ENCODE results near the gene PPP2R3A. TPM values are rescaled to one million over a fixed set of nuclear protein-coding genes. Genes with fewer than 3 reads are reported as not detected.

Gene PPP2R3A
- total RNA-seq, 4 donors from 2014 or later = 6.8 to 9.6 (median 8.2) TPM

DNA sequence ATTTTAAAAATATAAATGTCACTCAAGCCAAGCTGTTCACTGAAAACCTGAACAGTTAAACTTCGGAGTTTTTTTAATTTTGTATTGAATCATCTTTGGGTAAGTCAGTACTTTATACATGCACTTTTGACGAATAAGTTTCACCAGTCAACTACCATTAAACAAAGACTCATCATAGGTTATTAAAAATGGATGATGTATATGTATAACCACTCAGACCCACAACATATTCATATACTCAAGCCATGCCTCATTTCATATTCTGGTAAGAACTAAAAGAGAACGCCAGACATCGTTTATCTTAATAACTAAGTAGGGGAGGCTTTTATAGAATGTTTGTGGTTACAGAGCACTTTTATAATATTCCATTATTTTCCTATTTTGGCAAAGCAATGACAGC, 212.3 kb downstream of the PPP2R3A start:
- DNase-seq (ENCODE audit: low spot score) (no peak), ATAC-seq (ENCODE audit: low FRiP score) (no peak)
- TF ChIP-seq, protein P1, sequence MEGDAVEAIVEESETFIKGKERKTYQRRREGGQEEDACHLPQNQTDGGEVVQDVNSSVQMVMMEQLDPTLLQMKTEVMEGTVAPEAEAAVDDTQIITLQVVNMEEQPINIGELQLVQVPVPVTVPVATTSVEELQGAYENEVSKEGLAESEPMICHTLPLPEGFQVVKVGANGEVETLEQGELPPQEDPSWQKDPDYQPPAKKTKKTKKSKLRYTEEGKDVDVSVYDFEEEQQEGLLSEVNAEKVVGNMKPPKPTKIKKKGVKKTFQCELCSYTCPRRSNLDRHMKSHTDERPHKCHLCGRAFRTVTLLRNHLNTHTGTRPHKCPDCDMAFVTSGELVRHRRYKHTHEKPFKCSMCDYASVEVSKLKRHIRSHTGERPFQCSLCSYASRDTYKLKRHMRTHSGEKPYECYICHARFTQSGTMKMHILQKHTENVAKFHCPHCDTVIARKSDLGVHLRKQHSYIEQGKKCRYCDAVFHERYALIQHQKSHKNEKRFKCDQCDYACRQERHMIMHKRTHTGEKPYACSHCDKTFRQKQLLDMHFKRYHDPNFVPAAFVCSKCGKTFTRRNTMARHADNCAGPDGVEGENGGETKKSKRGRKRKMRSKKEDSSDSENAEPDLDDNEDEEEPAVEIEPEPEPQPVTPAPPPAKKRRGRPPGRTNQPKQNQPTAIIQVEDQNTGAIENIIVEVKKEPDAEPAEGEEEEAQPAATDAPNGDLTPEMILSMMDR (IDR thresholded peaks at IDR 0.05) = no peak

DNA sequence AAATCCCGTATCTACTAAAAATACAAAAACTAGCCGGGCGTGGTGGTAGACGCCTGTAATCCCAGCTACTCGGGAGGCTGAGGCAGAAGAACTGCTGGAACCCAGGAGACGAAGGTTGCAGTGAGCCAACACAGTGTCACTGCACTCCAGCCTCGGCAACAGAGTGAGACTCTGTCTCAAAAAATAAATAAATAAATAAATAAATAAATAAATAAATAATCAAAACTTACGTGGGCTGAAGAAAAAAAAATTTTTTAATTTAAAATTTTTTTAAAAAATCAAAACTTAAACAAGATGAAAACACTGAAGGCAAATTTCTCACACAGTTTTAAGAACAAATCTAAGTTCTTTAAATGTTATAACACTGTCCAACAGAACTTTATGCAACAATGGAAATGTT, 216.2 kb downstream of the PPP2R3A start:
- no peak for DNase-seq (ENCODE audit: low spot score)

GRCh38 chr3:136184703-136185102, 219.2 kb downstream of the PPP2R3A start:
- ATAC-seq (ENCODE audit: low FRiP score) (no peak), DNase-seq (ENCODE audit: low spot score) (no peak)
- TF ChIP-seq, protein P1 (IDR thresholded peaks at IDR 0.05) = no peak

More for the DNA sequence above, 216.2 kb downstream of the PPP2R3A start:
- ATAC-seq (ENCODE audit: low FRiP score) = no peak
- TF ChIP-seq, protein P1 (IDR thresholded peaks at IDR 0.05) = no peak

- TF ChIP-seq, protein P1 (IDR thresholded peaks at IDR 0.05) = no peak
- DNase-seq (ENCODE audit: low spot score) (no peak), ATAC-seq (ENCODE audit: low FRiP score) (no peak)
Observed at GRCh38 chr3:136186344-136186743, 220.8 kb downstream of the PPP2R3A start.

DNA sequence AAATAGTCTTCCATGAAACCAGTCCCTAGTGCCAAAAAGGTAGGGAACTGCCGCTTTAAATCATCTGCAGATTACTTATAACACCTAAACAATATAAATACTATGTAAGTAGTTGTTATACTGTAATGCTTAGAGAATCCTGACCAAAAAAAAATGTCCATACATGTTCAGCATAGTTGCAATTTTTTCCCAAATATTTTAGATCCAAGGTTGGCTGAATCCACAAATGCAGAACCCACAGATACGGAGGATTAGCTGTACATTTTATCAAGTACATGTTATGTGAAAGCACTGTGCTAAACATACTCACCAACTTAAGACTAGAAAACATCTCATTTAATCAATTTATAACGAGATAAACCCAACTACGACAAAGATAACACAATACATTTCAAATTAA, 221.3 kb downstream of the PPP2R3A start:
- no peak for DNase-seq (ENCODE audit: low spot score)
- ATAC-seq (ENCODE audit: low FRiP score) = no peak
- TF ChIP-seq, protein P1 (IDR thresholded peaks at IDR 0.05) = no peak

DNA sequence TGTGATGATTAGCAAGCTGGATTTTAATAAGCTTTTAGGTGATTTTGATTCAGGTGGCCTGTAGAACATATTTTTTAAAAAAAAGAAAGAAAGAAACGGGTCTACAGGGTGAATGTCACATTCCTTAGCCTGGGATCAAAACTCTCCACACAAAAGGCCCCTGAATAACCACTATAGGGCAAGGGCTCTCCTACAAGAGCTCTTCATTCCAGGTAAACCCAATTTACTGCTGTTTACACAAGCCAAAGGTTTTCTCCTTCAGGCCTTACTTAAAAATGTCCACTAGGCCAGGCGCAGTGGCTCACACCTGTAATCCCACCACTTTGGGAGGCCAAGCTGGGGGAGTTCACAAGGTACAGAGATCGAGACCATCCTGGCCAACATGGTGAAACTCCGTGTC, 222.3 kb downstream of the PPP2R3A start:
- TF ChIP-seq, protein P1 (IDR thresholded peaks at IDR 0.05) = no peak
- no peak for ATAC-seq (ENCODE audit: low FRiP score)
- DNase-seq (ENCODE audit: low spot score) = no peak

GRCh38 chr3:136189043-136189442, 223.5 kb downstream of the PPP2R3A start:
- no peak for ATAC-seq (ENCODE audit: low FRiP score)
- DNase-seq (ENCODE audit: low spot score) = no peak
- TF ChIP-seq, protein P1 (IDR thresholded peaks at IDR 0.05) = no peak

Measured in omental fat pad (tissue), 4 donors.